IPS-18a (cell line): ENCODE results near the gene STXBP3.

Experiments
- H3K27ac ChIP-seq: one replicate; pipeline ENCODE4 v1.5.1; 2013; ENCODE audit warnings: low read length
- H3K27me3 ChIP-seq: one replicate; pipeline ENCODE4 v1.6.1; 2013; ENCODE audit warnings: mild to moderate bottlenecking, low read length; ENCODE audit not compliant: control insufficient read depth, insufficient read depth
- H3K36me3 ChIP-seq: one replicate; pipeline ENCODE4 v1.6.1; 2013; ENCODE audit warnings: low read depth, low read length; ENCODE audit not compliant: control insufficient read depth
- H3K4me1 ChIP-seq: one replicate; pipeline ENCODE4 v1.6.1; 2013; ENCODE audit warnings: low read depth, low read length; ENCODE audit not compliant: control insufficient read depth
- H3K4me3 ChIP-seq: one replicate; pipeline ENCODE4 v1.5.1; 2013; ENCODE audit warnings: low read length
- H3K9ac ChIP-seq: one replicate; pipeline ENCODE4 v1.6.1; 2013; ENCODE audit warnings: mild to moderate bottlenecking, low read length, moderate library complexity
- H3K9me3 ChIP-seq: one replicate; pipeline ENCODE4 v1.6.1; 2013; ENCODE audit warnings: low read depth, low read length; ENCODE audit not compliant: control insufficient read depth

The STXBP3 gene

DNA sequence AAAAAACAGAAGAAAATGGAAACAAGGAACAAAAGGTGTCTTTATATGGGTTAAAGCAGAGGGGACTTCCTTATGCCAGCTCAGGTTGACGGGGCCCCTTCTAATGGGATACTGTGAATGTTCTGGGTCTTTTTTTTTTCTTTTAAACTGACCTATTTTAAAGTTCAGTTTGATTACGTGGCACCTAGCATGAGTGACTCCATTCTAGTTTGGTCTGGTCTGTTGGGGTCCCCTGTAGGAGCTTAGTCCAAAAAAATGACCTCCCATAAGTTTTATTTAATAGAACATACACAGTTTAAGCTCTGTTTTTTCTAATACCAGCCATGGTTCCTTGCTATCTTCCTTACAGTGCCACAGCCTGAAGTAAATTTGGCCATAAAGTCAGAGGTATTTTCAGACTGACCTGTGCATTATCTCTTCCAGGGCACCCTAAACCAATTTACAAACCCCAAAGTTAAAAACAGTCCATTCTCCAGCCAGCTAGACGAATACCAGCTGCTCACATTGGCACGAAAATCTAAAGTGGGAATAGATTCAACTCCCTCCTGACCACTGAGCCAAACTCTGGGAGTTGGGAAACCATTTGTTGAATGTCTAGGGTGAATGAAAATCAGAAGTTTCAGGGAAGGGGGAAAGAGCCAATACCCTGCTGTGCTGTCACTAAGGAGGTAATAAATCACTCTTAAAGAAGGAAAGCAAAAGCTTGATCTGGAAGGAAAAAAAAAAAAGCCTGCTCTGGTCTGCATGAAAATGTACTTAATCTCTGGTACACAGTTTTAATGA, 68.1 kb downstream of the STXBP3 start:
- Histone ChIP-seq H3K9ac (no peak overlapping the region), H3K27me3 (no peaks in the 10 kb centered on the region), H3K4me1 (peaks cover 28% of the 10 kb centered on the region), H3K9me3 (no peaks in the 10 kb centered on the region), H3K36me3 (no peaks in the 10 kb centered on the region), H3K27ac (no peak overlapping the region), H3K4me3 (no peak overlapping the region)

DNA sequence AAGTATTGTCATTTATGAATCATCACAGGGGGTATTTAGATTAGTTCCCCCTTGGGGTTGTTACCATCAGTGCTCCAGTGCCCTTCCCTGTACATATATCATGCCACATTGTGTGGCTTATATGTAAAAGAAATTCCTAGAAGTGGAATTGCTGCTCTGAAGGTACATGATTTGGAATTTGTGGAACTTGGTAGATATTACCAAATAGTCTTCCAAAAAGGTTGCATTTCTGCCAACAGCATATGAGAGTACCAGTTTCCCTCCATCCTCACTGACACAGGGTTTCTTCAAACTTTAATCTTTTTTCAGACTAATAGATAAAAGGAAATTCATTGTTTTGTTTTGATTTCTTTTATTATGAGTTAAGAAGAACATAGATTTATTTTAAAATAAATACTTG, 69.1 kb downstream of the STXBP3 start:
- Histone ChIP-seq H3K9me3 (no peaks in the 10 kb centered on the region), H3K36me3 (no peaks in the 10 kb centered on the region), H3K27ac (no peak overlapping the region), H3K4me3 (no peak overlapping the region), H3K27me3 (no peaks in the 10 kb centered on the region), H3K9ac (no peak overlapping the region), H3K4me1 (peaks cover 28% of the 10 kb centered on the region)

DNA sequence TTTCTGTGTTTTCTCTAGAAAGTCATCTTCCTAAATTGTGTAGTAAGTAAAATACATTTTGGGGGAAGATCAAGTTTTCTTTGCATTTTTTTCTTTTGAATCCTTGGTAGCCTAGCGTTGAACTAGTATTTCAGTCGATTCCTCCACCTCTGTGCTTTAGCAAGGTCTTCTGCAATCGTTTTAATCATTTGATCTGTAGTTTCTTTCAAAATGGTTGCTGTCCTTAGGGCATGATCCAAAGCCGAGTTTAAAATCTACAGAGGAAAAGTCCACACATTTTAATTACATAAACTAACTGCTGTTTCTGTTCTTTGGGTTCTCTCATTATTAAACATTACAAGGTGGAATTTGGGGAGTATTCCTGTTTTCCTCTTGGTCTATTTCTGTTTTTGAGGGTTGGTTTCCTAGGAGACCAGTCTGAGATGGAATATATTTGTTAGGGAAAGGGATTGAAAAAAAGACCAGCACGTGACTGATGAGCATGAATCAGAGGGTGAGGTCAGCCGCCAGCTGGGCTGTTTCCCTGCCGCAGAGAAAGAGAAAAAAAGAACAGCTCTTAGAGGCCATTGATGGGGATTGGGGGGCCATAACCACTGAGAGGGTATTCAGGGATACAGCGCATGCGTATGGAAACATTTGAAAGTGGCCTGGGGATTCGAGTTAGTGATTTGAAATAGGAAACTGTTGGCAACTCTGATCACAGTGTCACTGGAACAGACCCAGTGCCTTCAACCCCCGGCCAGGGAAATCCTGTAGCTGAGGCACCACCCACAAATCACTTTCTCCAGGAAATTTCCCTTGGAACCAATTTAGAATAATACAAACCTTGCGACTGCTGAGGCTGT, 69.8 kb downstream of the STXBP3 start:
- peak overlapping the region; percentile 65 for H3K9ac ChIP-seq
- H3K4me1 ChIP-seq: peaks cover 28% of the 10 kb centered on the region
- no peak overlapping the region for H3K4me3 ChIP-seq
- H3K27ac ChIP-seq: peak overlapping the region; percentile 86
- no peaks in the 10 kb centered on the region for H3K9me3 ChIP-seq
- H3K36me3 ChIP-seq: no peaks in the 10 kb centered on the region
- no peaks in the 10 kb centered on the region for H3K27me3 ChIP-seq

DNA sequence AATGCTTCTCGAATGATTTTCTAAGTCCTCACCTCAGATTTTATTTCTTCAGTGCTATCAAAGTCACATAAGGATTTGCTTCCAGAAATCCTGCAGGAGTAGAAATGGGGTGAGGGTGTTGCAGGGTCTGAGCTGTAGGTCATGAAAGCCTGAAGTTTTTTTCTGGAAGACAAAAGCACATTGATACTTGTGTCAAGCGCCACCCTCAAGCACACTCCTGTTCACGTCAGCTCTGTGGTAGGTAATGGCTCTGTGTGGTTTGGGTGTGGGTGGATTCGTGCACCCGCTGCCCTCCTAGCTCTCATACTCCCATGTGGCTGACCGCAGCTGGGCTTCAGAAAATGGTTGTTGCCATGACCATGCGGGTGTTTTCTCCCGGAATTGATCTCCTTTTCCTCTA, 70.5 kb downstream of the STXBP3 start:
- no peaks in the 10 kb centered on the region for H3K27me3 ChIP-seq
- H3K9ac ChIP-seq: peak overlapping the region; percentile 65
- H3K27ac ChIP-seq: peak overlapping the region; percentile 7
- no peaks in the 10 kb centered on the region for H3K36me3 ChIP-seq
- no peak overlapping the region for H3K4me3 ChIP-seq
- peaks cover 28% of the 10 kb centered on the region for H3K4me1 ChIP-seq
- no peaks in the 10 kb centered on the region for H3K9me3 ChIP-seq

DNA sequence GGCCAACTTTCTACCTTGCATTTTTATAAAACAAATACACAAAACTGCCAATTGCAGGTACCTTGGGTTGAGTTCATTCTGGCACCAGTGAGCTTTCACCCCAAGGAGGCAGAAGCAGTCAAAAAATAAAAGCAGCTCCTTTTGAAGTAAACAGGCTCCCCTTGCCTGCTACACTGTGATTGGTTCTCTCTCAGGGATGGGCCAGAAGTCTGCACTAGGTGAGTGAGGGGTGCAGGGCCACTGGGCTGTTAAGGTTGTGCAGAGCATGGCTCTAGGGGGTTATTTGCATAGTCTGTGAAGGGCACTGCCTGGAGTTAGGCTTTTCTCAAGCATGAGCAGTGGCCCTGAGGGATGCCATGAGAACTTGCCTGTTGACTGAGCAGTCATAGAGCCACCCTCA, 71.3 kb downstream of the STXBP3 start:
- Histone ChIP-seq H3K27me3 (no peaks in the 10 kb centered on the region), H3K4me3 (no peak overlapping the region), H3K36me3 (no peaks in the 10 kb centered on the region), H3K27ac (no peak overlapping the region), H3K9ac (no peak overlapping the region), H3K9me3 (no peaks in the 10 kb centered on the region), H3K4me1 (peaks cover 28% of the 10 kb centered on the region)

DNA sequence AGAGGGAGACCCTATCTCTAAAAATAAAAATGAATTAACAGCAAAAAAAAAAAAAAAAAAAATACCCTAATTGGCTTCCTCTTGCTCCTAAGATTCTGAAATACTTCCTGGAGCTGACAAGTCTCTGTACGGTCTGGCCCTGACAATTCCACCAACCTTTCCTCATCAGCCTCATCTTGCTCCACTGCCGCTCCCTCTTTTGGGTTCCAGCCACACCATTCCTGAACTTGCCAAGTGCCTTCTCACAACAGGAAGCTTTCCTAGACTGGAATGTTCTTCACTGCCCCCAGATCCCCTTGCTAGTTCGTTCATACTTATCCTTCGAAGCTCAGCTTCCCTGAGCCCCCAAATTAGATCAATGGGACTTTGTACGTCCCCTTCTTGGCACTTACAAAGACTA, 73.4 kb downstream of the STXBP3 start:
- no peaks in the 10 kb centered on the region for H3K27me3 ChIP-seq
- no peaks in the 10 kb centered on the region for H3K36me3 ChIP-seq
- peaks cover 20% of the 10 kb centered on the region for H3K4me1 ChIP-seq
- H3K9ac ChIP-seq: no peak overlapping the region
- H3K27ac ChIP-seq: no peak overlapping the region
- no peak overlapping the region for H3K4me3 ChIP-seq
- H3K9me3 ChIP-seq: no peaks in the 10 kb centered on the region

DNA sequence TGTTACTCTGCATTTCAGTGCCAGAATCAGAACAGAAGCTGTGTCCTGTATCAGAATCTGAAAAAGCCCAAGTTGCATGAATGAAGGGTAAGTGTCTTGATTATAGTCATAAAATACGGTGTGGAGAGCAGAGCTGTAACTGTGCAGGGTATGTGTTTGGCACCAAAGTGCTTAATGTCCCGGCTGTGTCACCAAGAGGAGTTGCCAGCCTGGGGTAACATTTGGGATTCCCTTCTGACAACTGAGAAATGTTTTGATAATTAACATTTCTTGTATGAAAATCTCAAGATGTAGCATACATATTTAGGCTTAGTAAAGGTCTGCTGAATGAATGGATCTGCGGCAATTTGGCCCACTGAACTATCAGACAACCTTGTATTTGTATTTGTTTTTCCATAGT, 77.2 kb downstream of the STXBP3 start:
- Histone ChIP-seq H3K4me1 (peaks cover 4% of the 10 kb centered on the region), H3K27me3 (no peaks in the 10 kb centered on the region), H3K9ac (no peak overlapping the region), H3K9me3 (no peaks in the 10 kb centered on the region), H3K27ac (no peak overlapping the region), H3K36me3 (no peaks in the 10 kb centered on the region), H3K4me3 (no peak overlapping the region)

DNA sequence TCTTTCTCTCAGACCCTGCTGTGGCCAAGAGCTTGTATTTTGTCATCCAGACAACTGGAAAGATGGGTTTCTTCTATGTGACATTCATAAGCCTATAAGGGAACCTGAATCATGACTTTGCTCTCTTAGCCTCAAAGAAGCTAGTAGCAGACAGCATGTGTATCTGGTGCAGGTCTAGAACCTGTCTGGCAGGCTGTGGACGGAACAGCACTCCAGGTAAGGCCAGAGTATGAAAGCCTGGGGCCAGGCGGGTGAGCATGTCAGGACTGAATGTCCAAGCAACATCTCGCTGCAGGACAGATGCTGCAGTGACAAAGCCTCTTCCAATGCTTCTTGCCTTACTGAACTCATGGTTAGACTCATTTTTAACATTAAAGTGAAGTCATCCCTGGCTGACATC, 77.6 kb downstream of the STXBP3 start:
- peaks cover 4% of the 10 kb centered on the region for H3K4me1 ChIP-seq

DNA sequence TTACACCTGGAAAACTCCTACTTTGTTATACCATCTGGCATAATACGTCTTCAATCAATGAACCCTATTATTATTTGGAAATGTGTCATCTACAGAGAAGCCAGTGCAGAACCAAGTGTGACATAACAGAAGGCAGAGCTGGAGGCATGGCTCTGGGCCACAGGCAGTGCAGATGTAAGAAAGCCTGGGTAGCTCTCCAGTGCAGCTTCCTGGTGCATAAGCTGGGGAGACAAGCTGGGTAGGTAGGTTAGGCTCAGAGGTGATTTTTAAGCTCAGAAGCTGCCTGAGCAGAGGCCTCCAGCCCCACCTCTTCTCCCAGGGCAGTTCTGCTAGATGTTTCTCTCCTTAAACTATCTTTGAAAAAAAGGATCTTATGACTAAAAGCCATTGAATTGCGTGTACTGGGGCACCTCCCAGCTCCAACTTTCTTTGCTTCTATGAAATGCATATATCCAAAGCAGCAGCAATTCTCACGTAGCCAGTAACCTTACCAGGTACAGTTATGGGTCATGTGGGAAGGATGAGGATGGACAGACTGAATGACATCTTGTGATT, 79.7 kb downstream of the STXBP3 start:
- Histone ChIP-seq H3K9ac (no peak overlapping the region), H3K4me1 (peaks cover 4% of the 10 kb centered on the region)

More for the DNA sequence above, 77.6 kb downstream of the STXBP3 start:
- H3K9ac ChIP-seq: no peak overlapping the region
- no peaks in the 10 kb centered on the region for H3K36me3 ChIP-seq
- no peak overlapping the region for H3K4me3 ChIP-seq
- H3K27ac ChIP-seq: no peak overlapping the region
- no peaks in the 10 kb centered on the region for H3K9me3 ChIP-seq
- H3K27me3 ChIP-seq: no peaks in the 10 kb centered on the region

DNA sequence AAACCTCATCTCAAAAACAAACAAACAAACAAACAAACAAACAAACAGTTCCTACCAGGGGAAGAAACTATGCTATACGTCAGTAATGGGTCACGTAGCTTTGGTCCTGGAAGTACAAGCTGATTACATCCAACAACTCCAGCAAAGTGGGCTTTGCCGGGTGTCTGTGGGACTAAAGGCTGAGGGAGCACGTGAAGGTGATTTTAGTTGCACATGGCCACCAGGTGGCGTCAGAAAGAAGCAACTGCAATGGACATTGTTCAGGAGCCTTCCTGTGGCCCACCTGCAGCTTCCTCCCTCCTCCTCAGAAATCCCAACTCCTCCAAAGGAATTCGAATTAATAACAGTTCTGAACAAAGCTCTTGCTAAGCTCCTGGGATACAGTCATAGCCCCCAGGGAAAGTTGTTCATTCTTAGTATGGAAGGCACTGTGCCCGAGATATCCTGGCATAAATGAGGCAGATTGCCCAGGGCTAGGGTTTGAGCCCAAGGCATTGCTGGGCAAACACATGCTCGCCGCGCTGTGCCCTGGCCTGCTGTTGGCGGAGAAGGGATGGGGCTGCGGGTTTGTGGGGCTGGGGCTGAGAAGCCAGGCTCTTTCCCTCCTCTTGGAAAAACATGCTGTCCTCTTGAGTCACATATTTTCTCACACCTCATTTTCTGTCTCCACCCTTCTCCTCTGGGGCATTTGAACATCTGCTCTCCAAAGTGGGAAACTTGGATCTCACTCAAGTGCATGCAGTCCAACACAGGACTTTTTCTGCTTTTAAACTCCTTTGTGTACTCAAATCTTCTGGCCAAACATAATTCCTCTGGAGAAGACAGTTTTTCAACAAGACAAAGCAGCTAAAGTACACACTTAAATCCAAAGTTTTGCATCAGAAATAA, 81.8 kb downstream of the STXBP3 start:
- H3K4me1 ChIP-seq: peaks cover 4% of the 10 kb centered on the region
- H3K27me3 ChIP-seq: no peaks in the 10 kb centered on the region
- H3K9ac ChIP-seq: no peak overlapping the region
- H3K27ac ChIP-seq: no peak overlapping the region
- no peak overlapping the region for H3K4me3 ChIP-seq
- H3K36me3 ChIP-seq: no peaks in the 10 kb centered on the region
- H3K9me3 ChIP-seq: no peaks in the 10 kb centered on the region

More for the DNA sequence above, 79.7 kb downstream of the STXBP3 start:
- Histone ChIP-seq H3K36me3 (no peaks in the 10 kb centered on the region), H3K27ac (no peak overlapping the region), H3K27me3 (no peaks in the 10 kb centered on the region), H3K9me3 (no peaks in the 10 kb centered on the region), H3K4me3 (no peak overlapping the region)

DNA sequence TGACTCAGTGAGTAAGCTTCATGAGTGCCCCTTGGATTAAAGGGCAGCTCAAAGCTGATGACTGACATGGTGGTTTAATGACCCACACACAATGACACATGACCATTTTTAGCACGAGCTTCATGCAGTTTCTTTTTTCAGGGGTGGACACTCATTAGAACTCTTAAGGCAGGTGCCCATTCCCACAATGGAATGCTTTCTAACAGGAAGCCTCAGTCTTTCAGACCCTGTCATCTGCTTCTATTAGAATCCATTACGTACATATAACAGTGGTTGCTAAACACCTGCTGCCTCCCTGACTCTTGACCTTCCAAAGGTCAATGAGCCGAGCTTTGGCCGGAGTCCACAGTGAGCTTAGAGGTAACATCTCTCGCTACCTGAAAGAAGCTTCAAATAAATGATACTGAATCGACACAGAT, 83.0 kb downstream of the STXBP3 start:
- Histone ChIP-seq H3K9me3 (no peaks in the 10 kb centered on the region), H3K4me1 (peaks cover 4% of the 10 kb centered on the region), H3K27me3 (no peaks in the 10 kb centered on the region), H3K9ac (no peak overlapping the region), H3K4me3 (no peak overlapping the region), H3K27ac (no peak overlapping the region), H3K36me3 (no peaks in the 10 kb centered on the region)
